NCI-H345 treated with DMSO at 0.1 percent for 48 hours (cell line): ENCODE results near the gene CDC14B.
"Not testable (repeated sequence)": the region's sequence is repeated elsewhere in the genome, so short reads cannot be mapped to it uniquely, and the experiment has no call there.

Source experiments
- DNase-seq: peaks from one replicate; lab custom pipeline; 2025; ENCODE audit not compliant: unreplicated experiment; lab: John Stamatoyannopoulos, UW

The CDC14B gene

DNA sequence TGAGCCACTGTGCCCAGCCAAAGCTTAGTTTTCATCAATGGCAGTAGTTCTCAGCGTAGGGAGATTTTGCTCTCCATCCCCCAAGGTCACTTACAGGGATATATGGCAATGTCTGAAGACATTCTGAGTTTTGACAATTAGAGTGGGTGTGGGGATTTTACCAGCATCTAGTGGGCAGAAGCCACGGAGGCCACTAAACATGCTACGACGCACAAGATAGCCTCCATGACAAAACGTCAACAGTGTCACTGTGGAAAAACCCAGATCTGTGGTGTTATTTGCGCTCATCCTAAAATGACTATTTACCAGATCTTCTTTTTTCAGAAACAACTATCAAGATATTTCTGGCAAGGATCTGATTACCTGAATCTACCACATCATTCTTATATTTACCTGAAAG lies 68.2 kb downstream of the CDC14B start:
- DNase-seq: no peak

DNA sequence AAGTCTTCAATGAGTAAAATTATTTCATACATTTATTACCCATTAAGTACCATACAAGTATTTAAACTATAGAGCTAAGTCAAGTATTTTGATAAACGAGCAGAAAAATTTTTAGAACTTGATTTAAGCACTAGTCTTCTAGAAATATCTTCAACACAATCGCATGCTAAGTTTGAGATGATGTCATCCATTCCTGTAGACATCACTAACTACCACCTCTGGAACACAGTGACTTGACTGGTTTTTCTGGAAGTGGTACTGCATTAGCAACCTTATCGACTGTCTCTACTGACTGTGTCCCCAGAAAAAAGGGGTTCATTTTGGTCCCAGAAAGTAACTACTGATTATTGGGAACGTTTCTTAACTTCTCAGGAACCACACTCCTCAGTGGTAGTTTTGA lies 69.0 kb downstream of the CDC14B start:
- DNase-seq: no peak

DNA sequence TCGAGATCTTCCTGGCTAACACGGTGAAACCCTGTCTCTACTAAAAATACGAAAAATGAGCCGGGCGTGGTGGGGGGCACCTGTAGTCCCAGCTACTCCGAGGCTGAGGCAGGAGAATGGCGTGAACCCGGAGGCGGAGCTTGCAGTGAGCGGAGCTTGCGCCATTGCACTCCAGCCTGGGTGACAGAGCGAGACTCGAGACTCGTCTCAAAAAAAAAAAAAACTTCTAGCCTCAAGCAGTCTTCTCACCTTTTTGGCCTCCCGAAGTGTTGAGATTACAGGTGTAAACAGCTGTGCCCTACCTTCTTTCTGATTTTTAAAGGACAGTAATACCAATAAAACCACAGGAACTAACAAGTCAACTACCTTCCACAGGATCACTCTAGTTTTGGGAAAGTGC lies 76.5 kb downstream of the CDC14B start:
- DNase-seq: not testable (repeated sequence)

DNA sequence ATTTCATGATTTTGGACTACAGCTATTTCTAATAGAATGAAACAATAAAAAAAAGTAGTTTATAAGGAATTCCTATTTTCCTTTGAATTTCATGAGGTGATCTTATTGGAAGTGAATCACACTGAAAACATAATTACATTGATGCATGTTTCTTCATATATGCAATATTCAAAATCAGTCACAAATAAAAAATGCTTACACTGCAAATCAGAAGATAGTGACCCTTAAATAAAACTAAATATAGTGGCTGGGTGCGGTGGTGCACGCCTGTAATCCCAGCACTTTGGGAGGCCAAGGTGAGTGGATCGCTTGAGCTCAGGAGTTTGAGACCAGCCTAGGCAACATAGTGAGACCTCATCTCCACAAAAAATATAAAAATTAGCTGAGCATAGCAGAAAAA lies 79.5 kb downstream of the CDC14B start:
- DNase-seq: no peak

DNA sequence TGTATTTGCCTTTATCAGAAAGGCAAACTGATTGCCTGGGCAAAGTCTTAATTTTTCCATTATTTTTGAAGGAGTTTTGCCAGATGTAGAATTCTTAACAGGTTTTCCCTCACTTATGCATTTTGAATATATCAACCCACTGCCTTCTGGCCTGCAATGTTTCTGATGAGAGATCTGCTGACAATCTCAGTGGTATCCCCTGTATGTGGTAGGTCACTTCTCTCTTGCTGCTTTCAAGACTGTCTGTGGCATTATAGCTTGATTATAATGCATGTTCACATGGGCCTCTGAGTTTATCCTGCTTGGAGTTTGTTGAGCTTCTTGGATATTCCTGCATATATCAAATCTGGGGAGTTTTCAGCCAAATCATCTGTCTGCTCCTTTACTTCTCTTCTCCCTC lies 87.5 kb downstream of the CDC14B start:
- DNase-seq: no peak

DNA sequence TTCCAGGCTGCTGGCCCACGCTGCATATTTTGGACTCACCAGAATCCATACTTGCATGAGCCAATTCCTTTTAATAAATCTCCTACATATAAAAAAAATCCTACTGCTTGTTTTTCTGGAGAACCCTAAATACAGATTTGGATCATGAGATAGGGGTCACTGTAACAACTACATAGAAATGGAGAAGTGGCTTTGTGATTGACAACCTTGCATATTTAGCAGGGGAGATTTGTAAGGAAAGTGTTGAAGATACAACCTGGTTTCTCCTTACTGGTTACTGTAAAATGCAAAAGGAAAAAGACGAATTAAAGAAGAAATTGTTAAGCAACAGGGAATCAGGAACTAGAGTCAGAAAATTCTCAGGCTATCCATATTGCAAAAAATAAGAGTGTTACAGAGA lies 94.9 kb downstream of the CDC14B start:
- no peak for DNase-seq

DNA sequence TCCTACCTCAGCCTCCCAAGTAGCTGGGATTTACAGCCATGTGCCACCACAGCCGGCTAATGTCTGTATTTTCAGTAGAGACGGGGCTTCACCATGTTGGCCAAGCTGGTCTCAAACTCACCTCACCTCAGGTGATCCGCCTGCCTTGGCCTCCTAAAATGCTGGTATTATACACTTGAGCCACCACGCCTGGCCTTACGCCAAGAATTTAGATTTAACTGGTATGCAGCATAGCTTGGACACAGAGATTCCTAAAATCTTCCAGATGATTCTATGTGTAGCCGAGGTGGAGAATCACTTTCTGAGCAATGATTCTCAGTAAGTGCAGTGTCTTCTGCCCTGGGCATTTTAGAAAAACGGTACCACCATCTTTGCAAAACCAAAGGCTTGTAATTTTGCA lies 95.6 kb downstream of the CDC14B start:
- no peak for DNase-seq

DNA sequence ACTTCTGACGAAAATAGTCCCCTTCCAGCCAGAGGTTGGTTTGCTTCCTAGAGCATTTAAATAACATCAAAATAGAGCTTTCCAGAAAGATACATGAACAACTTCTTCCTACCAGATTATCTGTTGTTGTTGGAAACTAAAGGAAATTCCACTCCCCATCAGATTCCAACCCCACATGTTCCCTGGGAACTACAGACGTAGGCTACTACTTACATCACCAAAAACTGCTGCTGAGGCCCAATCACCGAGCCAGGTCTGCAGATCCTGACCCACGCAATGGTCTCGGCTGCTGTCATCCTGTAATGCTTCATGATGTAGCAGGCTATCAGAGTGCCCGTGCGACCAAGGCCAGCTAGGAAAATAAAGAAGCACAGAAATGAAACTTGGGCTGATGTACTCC lies 96.3 kb downstream of the CDC14B start:
- no peak for DNase-seq

DNA sequence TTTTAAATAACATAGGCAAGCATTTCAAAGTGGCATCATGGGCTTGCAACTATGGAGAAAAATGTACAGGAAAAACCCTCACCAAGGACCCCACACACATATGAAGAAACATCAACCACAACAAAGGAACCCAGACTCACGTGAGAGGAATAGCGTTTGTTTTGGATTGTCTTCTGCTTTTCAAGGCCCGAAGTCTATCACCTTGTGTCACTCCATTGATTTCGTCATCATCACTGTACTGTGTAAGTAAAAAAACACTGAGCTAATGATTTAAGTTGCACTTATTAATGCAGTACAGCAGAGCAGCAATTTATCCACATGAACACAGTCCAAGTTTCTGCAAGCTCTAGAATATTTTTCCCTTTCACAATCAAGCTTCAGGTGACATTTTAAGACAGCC lies 97.3 kb downstream of the CDC14B start:
- DNase-seq: peak; percentile 9

DNA sequence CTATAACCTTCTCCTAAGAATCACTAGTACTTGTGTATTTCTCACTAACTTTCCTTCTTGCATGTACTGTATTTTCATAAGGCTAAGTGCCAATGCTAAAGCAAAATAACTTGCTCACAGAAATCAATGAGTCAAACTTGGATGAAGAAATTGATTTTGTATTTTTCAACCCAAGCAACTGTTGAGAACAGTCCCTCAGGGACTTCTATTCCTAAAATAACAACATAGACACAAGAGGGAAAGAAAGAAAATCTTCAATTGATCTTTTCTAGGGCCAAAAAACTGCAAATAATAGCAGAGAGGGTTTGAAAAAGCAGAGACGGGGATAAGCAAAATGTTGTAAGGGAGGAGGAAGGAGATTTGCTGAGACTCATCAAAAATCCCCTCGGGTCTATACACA lies 99.9 kb downstream of the CDC14B start:
- no peak for DNase-seq

DNA sequence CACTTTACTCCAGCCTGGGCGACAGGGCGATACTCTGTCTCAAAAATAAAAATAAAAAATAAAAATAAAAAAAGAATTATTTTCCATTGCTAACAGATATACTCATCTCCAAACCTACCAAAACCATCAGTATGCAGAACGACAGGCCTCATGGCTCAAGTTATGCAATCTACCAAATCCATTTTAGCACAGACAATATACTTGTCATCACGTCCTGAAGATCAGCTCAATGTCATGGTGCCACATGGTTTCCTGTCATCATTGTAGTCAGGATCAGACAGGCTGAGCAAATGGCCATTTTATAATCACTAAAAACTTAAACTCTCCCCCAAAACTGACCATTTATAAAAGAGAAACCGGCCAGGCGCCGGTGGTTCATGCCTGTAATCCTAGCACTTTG lies 100.5 kb downstream of the CDC14B start:
- DNase-seq: no peak

DNA sequence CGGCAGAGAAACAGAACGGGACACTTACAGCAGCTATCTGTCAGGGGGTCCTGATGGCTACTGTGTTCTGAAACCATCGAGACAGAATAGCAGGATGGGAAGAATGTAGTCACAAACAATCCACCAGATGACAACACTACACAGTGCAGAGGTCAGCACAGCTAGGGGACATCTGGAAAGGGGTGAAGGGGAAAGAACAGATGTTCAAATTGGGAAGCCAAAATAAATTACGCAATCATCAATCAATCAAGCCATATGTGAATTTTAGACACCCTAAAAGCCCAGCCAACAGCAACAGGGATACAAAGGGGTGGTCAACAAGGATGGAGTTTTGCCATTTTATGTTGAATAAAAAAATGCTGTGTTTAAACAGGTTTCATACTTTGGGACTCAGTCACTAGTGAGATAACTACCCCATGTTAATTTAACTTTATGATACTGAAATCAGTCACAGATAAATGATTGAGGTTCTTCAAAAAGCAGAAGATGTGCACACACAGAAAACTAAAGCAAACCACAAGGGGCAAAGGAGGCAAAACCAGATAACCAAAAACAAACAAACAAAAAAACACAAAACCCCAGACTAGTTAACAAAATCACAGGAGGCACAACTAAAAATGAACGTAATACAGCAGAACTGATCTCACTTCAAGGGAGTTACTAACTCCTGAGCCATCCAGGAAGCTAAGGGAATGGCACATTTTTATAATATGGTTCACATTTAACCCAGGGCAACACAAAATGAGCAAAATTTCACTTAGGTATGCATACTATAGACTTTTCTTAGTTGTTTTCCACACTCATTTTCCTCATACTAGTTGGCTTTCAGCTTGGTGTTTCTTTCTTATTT lies 103.8 kb downstream of the CDC14B start:
- no peak for DNase-seq

DNA sequence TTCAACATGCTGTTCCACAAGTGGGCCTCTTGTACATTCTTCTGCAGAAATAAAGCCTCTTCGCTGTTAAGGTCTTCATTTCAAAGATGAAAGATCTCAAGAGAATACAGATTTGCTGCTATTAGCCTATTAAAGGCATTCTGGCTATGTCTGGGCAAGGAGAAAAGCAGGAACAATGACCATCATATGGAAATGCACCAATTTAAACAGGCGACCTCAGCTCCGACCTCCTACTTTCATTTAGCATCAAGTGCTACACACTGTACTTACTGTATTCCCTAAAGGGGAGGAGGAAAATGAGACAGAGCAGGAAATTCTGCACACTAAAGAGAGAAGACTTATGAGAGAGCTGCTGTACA lies 104.9 kb downstream of the CDC14B start:
- DNase-seq: no peak

DNA sequence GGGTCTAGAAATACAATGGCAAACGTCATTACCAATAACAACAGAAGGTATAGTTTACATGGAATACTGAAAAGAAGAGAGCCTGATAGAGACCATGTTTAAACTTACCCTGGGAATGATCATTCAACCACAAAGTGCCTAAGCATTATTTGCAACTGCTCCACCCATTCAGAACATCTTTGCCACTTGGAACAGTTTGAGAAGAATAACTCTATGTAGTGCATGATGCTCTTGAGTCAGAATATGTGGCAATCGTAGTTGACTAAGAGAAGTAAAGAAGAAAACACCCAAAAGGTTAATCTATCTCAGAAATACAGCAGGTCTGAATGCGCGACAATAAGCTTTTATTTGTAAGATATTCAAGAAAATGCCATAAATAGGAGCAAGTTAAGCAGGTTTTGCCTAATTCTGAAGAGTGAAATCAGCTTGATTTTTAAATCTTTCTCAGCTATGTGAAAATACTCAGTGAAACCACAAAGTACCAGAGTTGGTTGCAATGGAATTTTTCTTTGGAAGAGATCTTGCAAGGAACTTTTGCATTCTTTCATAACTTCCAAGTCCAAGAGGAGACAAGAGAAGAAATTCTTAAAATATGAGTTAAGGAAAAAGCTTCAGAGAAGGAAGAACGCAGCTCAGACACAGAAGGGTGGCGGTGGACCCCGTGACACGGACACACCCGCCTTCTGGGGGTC lies 105.4 kb downstream of the CDC14B start:
- no peak for DNase-seq

DNA sequence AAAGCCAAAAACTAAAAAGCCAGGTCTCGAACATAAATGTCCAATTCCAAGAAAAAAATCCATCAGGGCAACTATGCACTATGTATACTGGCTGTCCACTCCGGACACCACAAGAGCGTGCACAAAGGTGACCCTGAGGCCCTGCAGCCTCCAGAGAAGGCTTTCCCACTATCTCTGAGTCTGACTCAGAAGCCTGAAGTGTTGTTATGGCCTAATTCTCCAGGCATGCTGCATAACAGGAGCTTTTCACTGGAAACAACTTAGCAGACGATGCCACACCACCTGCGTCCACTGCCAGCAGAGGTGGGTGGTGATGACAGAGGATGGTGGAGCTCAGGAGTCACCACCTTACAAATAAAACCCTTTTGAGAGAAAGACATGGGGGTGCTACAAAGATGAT lies 106.0 kb downstream of the CDC14B start:
- DNase-seq: no peak

DNA sequence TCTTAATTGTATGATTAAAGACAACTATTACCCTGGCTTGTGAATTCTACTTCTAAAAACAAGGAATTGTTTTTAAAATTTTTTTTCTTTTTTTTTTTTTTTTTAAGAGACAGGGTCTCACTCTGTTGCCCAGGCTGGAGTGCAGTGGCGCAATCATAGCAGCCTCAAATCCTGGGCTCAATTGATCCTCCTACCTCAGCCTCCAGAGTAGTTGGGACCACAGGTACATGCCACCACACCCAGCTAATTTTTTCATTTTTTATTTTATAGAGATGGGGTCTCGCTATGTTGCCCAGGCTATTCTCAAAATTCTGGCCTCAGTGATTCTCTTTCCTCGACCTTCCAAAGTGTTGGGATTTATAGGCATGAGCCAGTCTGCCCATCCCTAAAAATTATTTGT lies 107.4 kb downstream of the CDC14B start:
- DNase-seq: no peak

DNA sequence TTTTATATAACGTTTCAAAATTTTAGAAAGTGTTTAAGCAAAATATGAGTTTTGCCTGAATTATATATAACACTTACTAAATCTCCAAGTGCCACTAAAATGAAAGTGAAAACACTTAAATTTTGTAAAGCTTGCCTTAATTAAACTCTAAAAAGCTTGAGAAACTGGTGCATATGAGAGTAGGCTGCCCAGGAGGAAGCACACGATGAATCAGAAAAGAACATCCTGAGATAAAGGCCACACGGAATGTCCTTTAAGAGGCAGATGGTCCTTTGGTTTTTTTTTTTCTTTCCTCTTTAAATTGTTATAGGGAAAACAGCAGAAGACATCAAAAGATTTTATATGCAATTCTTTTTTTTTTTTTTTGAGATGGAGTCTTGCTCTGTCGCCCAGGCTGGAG lies 109.4 kb downstream of the CDC14B start:
- no peak for DNase-seq

DNA sequence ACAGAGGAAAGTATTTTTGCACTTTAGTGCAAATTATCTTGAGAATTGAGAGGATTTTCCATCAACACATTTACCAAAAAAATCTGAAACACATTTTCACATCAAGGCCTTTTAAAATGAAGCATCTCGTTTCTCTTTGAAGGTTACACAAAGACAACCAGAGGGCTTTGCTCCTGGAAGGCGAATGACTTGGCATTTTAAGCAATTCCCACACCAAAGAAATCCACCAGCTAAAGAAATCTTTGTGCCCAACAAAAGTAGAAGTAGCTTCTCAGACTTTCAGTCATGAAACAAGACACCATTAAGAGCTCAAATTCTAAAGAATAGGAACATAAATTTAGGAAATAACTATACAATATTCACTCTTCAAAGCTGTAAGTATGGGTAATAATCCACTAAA lies 109.8 kb downstream of the CDC14B start:
- DNase-seq: no peak

DNA sequence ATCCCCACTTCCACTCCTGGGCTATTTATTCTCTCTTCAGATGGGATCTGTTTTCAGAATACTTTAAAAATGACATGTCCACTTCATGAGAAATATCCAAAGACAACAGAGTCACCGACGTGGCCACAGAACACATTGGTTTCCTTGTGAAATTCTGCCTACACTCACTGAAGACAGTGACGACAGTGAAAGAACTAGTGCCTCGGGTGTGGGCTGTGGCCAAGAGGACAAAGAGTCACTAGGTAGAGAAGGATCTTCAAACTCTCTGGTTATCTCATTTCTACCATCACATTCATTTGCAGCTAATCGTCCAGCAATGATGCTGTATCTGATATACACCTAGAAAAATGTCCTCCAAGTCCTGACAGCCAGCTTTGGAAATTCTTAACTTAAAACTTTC lies 110.6 kb downstream of the CDC14B start:
- DNase-seq: no peak

DNA sequence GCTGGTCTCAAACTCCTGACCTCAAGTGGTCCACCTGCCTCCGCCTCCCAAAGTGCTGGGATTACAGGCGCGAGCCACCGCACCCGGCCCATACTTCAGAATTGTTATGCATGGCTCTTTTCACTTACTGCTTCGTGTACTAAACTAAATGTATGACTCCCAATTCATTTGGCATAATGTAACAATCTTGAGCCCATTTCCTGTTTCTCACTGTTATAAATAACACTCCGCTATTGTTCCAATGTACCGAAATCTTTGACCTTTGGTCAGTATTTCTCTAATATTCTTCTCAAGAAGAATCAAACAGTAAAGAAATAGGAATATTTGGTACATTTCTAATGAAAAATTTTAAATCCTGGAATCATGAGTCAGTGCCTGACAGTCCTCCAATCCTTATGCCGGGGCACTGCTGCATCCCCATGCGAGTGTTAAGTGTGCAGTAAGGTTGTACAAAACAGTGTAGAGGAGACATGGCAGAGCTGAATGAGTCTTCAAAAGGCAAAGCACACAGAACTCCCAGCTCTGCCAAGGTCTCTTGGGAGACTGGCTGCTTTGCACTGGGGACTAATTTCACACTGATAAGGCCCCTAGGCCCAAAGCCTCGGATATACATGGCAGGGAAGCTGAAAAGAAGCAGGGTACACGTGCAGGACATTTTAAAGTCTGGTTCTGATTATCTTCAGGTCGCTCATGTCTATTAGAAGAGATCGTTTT lies 111.3 kb downstream of the CDC14B start:
- no peak for DNase-seq

DNA sequence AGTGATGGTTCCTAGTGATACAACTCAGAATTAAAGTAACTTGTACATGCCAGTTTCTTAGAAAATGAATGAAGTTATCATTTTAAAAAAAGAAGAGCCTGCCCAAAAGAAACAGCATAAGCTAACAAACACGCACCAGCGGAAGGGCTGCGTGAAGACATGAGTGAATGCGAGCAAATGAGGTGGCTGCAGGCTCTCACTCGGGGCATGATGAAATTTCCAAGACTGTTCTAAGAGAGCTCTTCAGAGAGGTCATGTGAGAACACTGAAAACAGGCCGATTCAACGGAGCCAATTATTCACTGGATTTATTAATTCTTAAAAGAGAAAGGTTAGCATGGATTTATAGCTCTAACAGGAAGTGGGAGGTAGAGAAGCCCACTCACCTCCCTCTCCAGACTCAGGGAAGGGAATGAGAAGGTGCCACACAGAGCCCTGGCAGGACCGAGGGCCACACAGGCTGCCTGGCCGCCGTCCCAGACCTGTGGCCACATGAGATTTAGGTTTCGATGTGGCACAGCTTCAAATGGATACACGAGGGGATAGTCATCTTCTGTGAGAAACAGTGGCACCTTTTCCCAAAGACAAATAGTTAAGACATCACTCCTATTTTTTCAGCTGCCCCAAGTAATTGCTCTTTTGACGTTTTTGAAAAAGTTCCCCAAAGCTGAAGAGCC lies 114.2 kb downstream of the CDC14B start:
- DNase-seq: no peak

DNA sequence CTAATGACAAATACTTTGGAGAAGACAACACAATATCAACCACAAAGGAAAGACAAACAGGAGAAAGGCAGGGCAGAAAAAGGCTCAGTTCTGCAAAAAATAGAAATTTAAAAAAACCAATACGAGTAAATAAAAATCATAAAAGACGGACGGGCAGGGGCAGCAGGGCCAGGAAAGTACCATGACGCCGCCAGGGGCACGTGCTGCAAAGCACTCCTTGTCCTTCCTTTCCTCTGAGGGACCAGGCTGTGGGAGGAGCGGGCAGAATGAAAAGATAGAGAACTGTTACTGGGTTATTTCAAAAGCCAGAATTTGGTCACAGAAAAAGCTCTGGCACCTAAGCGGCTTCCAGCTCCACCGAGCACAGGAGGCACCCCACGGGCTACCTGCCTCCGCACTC lies 115.7 kb downstream of the CDC14B start:
- no peak for DNase-seq
